SK-MEL-5 (cell line): ENCODE measurements around the gene AP3S2. TPM values are rescaled to one million over a fixed set of nuclear protein-coding genes. Genes with fewer than 3 reads are reported as not detected.

ENCODE experiments used
- DNase-seq: peaks from one replicate; pipeline ENCODE4 v3.0.0-alpha.2; 2016; ENCODE audit warnings: low read depth, low spot score
- in situ Hi-C: cut with HindIII; loops from 2 replicates; pipeline ENCODE4 v1.10.0; 2016; ENCODE audit warnings: low sequenced_read_pairs, high pct_unique_total_duplicates, low pct_unique_long_range_greater_than_20kb
- total RNA-seq: library from RNA; depleted of rRNA; stranded (reverse); fragments of >200 nt; shearing (Covaris generic); gene quantifications from 2 replicates; pipeline ENCODE4 v1.2.3, GENCODE V29; 2014

AP3S2 gene
- total RNA-seq, 1 experiment from 2014 or later, result 35.1 TPM

DNA sequence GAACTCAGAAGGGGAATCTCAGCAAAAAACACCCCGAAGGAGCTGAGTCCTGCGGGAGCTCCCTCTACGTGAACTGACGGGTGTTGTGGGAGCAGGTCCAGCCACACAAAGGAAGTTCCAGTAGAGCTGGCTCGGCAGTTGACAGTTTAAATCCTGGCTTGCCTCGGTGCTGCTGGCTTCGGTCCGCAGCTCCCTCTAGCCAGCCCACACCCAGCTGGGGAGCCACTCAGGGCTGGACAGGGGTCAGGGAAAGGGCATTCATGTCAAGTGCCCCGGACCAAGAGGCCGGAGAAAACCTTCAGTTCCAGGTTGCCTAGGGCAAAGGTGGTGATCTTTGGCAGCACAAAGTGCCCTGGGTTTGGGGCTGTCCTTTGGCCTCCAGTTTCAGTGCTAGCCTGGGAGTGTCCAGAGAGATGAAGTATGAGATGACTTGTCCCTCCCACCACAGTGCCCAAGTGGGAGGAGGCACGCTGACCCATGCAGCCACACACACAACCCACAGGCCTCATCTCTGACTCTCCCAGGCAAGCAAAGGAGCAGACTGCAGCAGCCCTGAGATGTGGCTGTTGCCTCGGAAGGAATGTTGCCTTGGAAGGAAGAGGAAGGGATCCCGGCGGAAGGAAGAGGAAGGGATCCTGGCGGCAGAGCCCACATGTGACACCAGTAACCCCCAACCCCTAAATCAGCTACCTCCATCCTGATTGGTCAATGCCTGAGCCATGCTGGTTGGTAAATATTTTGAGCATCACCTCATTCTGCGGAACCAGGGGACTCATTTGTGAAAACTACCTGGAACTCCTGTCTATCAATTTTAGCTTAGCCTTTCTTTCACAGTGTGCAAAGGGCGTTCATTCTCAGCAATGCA is 65.3 kb downstream of the AP3S2 start:
- in situ Hi-C loops, result no loop called here
- no peak for DNase-seq

DNA sequence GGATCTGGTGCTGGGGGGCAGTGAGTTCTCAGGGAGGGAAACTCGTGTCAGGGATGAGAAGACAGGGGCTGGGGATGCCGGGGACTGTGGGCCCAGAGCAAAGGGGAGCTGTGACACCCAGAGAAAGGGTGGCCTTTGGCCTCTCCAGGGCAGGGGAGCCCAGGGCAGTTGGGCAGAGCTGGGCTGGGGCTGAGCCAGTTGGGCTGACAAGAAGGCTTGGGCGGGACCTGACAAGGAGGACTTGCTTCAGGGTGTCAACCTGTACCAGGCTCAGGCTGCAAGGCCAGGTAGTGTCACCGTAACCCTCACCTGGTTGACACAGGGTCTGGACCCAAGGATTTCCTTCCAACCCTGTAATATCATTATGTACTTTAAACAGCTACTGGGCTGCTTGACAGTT is 66.0 kb downstream of the AP3S2 start:
- no peak for DNase-seq
- in situ Hi-C loops, result no loop called here

DNA sequence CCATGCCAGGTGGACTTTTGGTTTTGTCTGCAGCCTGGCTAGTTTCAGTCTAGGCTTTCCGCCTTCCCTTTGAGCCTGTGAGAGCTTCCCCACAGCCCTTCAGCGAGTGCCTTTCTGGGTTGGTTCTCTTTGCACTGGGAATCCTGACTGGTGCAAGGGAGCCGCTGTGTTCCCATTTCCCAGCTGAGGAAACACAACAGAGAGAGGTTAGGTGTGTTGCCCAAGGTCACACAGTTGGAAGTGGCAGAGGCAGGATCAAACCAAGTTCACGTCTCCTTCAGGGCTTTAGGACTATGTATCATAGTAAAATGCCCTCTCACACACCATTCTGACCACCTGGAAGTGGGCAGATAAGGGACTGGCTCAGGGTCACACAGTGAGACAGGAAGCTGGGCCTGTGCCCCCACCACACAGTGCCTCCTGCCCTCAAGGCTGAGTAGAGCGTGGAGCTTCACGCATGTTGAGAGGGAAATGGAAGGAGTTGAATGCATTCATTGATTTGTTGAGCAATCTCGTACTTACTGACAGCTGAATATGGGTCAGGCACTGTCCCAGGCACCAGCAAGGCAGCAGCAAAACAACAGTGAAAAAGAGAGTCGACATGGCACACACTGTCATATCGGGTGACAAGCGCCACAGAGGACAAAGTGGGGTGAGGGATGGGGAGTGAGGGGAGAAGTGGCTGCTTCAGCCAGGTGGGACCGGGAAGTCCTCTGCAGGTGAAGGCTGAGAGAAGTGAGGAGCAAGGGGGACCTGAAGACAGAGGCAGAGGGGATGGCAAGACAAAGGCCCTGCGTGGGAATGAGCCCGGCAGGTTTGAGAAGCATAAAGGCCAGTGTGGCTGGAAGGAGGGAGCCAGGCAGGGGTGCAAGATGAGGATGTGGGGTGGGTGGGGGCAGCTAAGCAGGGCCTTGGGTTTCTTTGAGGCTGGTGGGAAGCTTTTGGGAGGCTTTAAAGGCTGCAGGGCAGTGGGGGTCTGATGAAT is 66.8 kb downstream of the AP3S2 start:
- in situ Hi-C loops, result no loop called here
- DNase-seq, result peak; percentile 9

DNA sequence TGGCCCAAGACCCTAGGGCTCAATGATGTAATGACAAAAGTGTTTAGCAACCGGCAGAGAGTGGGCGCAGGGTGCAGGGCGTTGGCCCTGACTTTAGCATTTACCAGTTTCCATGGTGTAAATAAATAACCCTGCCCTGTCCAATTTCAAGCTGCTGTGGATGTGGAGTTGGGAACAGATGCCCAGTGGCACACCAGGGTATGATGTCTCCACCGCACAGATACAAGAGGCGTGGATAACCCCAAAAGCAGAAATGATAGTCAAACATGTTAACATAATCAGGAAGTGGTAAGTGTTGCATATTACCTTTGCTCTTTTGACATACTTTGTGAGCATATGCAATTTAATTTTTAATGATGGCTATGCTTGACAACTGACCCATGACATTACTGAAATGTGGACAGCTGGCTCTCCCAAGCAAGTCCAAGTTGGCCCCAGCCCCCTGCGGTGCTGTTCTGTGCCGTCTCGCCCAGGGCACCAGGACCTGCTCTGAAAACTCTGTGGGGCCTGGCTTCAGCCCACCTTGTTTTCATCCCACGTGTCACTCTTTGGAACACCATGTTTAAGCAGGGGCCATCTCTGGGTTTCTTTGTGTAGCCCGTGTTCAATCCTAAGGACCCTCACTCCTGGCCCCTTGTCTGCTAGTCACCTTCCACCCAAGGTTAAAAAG is 68.4 kb downstream of the AP3S2 start:
- DNase-seq, result no peak
- in situ Hi-C loops, result no loop called here

DNA sequence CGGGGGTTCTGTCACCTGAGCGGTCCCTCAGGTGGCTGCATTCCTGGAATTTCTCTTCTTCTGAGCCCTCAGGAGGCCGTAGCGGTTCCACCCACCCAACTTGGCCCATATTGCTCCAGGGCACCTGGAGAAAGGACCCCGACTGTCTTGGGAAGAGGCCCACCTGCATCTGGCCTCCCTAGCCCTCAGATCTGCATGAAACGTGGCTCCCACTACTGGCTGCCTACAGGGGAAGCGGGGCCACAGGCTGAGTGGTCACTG is 69.3 kb downstream of the AP3S2 start:
- in situ Hi-C loops, result no loop called here
- no peak for DNase-seq

DNA sequence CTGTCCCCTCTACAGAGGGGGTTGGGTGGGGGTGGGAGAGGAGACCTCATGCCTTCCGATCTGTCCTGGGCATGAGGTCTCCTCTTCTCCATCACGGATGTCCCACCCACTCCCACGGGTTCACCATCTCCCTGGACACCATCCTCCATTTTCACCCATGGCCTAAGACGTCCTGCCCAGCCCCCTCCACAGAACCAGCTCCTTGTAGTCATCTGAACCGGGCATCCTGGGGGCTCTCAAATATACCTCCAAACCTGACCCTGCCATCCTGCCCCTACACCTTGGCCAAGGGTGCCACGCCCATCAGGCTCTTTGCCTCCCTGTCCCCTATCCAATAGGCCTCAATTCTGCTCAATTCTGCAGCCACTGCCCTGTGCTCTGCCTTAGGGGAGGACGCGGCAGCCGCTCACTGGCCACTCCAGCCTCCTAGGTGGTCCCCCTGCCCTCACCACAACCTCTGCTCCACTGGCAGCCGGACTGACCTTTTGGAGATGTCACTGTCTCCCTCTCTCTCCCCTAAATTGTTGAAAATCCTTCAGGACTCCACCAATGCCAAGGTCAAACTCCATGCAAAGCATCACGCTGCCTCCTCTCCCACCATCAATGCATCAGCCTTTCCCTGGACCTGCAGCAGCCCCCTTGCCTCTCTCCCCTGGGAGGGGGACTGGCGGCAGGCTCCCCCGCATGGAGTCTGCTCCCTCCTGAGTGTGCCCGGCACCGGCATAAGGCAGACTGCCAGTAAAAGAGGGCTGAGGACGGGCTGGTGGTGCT is 69.8 kb downstream of the AP3S2 start:
- no peak for DNase-seq
- in situ Hi-C loops, result no loop called here

DNA sequence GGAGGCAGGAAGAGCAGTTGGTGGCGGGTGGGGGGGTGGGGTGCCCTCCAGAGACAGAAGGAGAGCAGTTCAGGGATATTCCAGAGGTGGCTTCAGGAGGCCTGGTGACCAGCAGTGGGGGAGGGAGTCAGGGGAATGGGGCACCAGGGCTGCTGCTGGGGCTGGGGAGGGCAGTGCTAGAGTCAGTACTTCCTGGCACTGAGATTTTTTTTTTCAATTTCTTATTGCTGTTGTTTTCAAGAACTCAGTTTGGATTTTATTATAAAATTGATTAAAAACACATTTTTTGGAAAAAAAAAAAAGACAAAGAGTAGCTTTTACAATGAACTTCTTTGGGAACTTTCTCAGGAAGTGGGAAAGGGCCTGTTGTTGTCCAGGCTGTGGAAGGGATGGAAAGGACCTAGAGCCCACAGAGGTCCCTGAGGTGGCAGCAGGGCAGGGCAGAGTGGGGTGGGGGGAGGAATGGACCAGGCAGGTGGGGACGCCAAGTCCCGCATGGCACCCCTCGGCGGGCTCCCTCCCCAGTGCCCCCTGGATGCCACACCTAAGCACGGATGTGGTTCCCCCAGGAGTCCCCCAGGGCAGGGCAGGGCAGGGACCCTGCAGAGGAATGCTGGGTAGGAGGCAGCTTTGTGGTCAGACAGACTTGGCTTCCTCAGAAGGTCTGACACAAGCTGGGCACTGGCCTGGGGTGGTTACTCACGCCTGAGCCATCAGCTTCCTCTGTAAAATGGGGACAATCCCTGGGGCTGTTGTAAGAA is 70.7 kb downstream of the AP3S2 start:
- in situ Hi-C loops, result no loop called here
- DNase-seq, result no peak

DNA sequence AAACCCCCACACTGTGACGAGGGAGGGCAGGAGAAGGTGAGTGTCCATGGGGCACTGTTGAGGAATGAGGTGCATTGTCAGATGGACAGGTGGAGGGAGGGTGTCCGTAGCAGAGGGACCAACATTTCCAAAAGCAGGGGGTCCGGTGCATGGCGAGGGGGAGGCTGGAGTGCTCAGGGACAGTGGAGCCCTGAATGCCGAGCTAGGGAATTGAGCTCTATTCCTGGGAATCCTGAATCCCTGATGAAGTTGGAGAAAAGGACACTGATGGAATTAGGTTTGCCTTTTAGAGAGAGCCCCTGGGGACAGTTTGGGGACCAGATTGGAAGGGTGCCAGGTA is 71.2 kb downstream of the AP3S2 start:
- DNase-seq, result no peak
- in situ Hi-C loops, result no loop called here

DNA sequence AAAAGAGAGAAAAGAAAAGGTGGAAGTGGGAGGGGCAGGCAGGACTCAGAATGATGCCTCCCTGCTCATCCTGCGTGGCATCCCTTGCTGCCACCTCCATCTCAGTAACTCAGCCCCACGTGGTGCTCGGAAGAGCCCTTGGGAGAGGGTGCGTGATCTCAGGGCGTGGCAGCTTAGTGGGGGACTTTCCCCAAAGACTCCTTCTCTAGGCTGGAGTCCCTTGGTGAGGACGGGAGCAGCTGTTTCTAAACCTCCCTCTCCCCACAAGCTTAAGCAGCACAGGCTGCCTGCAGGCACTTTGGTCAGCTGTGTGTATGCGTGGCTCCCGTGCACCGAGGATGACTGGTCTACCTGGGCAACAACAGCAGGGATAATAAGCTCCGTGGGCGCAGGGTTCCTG is 71.8 kb downstream of the AP3S2 start:
- no peak for DNase-seq

DNA sequence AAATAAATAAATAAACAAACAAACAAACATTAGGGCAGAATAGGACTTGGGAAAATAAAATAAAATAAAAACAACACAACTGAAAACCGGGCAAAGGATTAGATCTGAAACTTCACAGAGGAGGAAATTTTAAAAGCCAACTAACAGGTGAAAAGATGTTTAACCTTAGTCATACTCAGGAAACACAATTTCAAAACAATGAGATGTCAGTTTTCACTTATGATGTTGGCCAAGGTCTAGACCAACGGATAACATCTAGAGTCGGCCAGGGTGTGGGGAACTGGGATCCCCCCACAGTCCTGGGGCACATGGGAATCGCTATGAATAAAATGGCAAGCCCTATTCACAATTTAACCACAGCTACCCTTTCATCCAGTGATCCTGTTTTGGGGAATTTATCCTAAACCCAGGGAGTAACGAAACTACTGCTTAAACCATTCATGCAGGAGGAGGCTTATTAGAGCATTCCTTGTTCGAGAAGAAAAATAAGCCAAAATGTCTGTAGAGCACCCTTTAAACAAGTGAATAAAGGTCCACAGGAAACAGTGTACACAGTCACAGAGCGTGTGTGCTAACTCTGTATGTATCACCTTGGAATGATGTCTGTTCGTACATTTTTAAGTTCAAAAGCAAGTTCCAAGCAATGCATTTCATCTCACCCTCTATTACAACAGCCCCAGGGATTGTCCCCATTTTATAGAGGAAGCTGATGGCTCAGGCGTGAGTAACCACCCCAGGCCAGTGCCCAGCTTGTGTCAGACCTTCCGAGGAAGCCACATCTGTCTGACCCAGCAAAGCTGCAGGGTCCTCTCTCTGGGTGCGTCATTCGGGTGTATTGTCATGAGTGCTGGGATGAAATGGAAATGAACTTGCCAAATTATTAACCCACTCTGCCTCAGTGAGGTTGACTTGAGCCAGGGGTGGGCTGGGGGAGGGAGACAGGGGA is 72.9 kb downstream of the AP3S2 start:
- DNase-seq, result no peak
- in situ Hi-C loops, result no loop called here

More for the DNA sequence above, 71.8 kb downstream of the AP3S2 start:
- in situ Hi-C loops, result no loop called here

DNA sequence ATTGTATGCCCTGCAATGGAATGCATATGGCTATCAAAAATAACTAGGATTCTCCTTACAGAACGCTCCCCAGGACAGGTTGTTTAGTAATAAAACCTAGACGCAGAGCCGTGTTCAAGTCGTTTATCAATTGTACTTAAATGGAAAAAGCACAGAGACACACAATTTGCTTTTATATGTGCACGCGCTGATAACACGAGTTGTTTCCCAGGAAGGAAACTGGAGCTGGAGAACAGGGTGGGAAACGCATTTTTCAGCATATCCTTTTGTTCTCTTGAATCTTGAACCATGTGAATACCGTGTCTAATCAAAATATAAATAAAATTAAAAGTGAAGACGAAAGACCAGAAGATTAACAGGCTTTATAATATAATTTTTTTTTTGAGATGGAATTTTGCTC is 75.5 kb downstream of the AP3S2 start:
- in situ Hi-C loops, result no loop called here
- DNase-seq, result no peak

DNA sequence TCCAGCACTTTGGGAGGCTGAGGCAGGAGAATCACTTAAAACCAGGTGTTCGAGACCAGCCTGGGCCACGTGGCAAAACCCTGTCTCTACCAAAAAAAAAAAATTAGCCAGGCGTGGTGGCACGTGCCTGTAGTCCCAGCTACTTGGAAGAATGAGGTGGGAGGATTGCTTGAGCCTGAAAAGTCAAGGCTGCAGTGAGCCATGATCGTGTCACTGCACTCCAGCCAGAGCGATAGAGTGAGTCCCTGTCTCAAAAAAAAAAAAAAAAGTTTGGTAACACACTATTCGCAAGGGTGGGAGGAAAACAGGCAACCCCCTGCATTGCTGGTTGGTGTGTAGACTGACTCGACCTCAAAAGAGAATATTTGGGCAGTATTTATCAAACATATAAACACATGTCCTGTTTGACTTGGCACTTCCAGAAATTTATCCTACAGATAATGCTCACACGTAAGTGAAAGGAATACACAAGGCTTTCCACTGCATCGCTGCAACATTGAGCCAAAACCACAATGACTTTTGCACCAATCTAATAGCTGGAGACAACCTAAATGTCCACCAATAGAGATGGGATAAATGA is 76.0 kb downstream of the AP3S2 start:
- in situ Hi-C loops, result no loop called here
- no peak for DNase-seq

DNA sequence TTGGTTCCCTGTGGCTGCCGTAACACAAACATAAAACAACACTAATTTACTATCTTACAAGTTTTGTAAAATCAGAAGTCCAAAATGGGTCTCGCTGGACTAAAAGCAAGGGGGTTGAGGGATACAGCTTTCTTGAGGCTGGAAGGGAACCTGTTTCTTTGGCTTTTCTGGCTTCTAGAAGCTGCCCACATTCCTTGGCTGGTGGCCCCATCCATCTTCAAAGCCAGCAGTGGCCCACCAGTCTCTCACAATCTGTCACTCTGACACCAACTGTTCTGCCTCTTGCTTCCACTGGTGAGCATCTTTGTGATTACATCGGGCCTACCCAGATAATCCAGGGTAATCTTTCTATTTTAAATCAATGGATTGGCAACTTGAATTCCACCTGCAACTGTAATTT is 78.0 kb downstream of the AP3S2 start:
- DNase-seq, result no peak
- in situ Hi-C loops, result no loop called here

DNA sequence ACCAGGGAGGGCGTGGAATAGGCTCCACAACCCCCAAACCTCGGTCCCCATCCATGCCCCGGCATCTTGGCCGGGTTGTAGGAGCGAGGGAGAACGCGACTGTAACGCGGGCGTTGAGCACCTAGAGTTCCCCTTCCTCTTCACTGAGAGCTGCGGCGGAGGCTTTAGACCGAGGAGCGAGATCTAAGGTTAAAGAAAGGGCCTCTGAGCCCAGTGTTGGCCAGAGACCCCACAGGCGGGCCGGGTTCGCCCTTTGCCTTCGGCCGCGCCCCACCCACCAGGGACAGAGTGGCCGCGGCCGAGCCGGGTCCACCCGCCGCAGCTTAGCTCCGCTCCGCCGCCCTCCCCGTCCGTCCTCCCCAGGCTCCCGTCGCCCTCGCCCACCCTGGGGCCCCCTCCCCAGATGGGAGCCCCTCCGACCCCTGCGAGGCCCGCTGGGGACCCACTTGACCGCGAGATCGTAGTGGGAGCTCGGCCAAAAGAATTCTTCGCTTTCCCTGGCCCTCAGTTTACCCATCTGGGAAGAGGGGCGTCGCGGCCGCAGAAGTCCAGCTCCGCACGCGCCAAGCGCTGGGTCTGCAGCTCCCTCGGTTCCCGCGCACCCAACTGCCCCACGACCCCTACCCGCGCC is 79.6 kb downstream of the AP3S2 start:
- no peak for DNase-seq
- in situ Hi-C loops, result no loop called here

DNA sequence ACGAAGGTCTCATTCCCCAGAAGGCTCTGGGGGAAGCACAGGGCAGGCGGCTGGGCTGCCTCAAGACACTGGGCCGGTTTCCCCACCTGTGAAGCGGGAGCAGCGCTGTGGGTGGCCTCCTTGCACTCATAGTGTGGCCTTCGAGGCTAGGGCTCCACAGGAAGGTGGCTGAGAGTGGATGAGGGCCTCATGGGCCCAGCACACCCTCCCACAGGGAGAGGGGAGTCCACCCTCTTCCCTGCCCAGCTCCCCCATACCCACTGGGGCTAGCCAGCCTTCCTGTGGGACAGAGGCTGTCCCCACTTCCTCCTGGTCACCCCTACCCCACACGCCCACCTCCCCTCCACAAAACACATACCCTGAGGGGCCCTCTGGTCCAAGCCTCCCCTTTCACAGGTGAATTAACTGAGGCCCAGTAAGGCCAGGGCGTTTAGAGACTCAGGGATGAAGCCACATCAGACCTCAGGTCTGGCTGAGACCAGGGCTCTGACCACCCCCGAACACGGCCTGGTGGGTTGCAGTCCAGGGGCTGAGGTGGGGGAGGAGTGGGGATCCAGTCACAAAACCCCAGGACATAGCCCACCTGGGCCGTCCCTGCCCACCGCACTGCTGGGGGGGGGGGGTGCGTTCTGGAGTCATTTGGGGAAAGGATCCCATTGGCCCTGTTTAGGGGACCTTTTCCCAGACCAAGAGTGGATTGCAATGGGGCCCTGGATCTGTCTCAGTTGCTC is 80.2 kb downstream of the AP3S2 start:
- no peak for DNase-seq
- in situ Hi-C loops, result no loop called here
